Cardiac muscle cell (in vitro differentiated cells and primary cell): ENCODE results near the gene ANKRD33B. TPM values are rescaled to one million over a fixed set of nuclear protein-coding genes. Genes with fewer than 3 reads are reported as not detected.
A peak's percentile ranks its signal among the peaks of the same experiment; 100 is the strongest.

Experiments used
- DNase-seq, 2 donors: peaks; one replicate each; pipeline versions ENCODE4 v3.0.0 to v3.0.0-alpha.2; 2010 to 2017; ENCODE audit warnings: low read depth in 1 of 2, low spot score in 1 of 2
- H3K27ac ChIP-seq: fragments of 200-600 bp; sonication (generic); 2 replicates; pipeline ENCODE4 v1.5.1; 2016
- H3K27me3 ChIP-seq: fragments of 200-600 bp; sonication (generic); 2 replicates; pipeline ENCODE4 v1.6.0; 2016; ENCODE audit warnings: control low read depth
- H3K36me3 ChIP-seq: fragments of 200-600 bp; sonication (generic); 2 replicates; pipeline ENCODE4 v1.5.1; 2016; ENCODE audit warnings: control low read depth
- H3K4me1 ChIP-seq: fragments of 200-600 bp; sonication (generic); 2 replicates; pipeline ENCODE4 v1.8.1; 2017; ENCODE audit warnings: low read depth, mild to moderate bottlenecking, mixed run types
- H3K4me3 ChIP-seq: fragments of 200-600 bp; sonication (generic); 2 replicates; pipeline ENCODE4 v1.5.1; 2016; ENCODE audit warnings: mild to moderate bottlenecking
- H3K9me3 ChIP-seq: fragments of 200-600 bp; sonication (generic); 2 replicates; pipeline ENCODE4 v1.5.1; 2017; ENCODE audit warnings: low read depth, mild to moderate bottlenecking, control low read depth
- polyA plus RNA-seq: library from polyadenylated mRNA; unstranded; fragments of >200 nt; fragmentation: Nextera tagmentation; extraction: Ambion mirVana; gene quantifications from 2 replicates; pipeline ENCODE4 v1.2.1, GENCODE V29; 2016
- total RNA-seq: library from RNA; depleted of rRNA; stranded (reverse); fragments of >200 nt; gene quantifications from 2 replicates; pipeline ENCODE4 v1.2.3, GENCODE V29; 2016
- TF ChIP-seq, protein P1 (sequence below): IDR thresholded peaks from 2 replicates; pipeline ENCODE4 v1.5.1; 2012; ENCODE audit warnings: low read depth, mild to moderate bottlenecking, low read length

ANKRD33B gene
- total and polyA plus RNA-seq, 2 experiments from 2014 or later, result 5.7 to 14.8 TPM

DNA sequence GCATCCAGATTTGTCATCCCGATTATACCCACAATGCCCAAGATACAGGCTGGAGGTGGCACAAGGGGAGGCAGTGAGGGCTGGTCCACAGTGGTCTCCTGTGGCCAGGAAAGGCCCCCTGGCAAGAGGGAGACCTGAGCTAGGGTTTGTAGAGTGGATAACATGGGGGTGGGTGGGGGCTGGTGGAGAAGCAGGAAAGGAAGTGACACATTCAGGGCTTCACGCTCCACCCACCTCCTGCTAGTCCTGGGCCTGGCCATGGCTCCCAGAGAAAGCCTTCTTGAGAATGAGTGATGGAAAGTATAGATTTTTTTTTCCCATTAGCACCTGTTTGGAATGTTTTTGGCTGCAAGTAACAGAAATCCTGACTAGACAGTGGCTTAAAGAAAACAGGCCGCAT lies 81.3 kb downstream of the ANKRD33B start:
- no peaks in the 10 kb centered on the region for H3K4me1 ChIP-seq
- H3K27me3 ChIP-seq, result no peaks in the 10 kb centered on the region
- no peak overlapping the region for H3K27ac ChIP-seq
- peaks cover under 1% of the 10 kb centered on the region for H3K36me3 ChIP-seq
- no peak overlapping the region for H3K4me3 ChIP-seq
- TF ChIP-seq, protein P1, sequence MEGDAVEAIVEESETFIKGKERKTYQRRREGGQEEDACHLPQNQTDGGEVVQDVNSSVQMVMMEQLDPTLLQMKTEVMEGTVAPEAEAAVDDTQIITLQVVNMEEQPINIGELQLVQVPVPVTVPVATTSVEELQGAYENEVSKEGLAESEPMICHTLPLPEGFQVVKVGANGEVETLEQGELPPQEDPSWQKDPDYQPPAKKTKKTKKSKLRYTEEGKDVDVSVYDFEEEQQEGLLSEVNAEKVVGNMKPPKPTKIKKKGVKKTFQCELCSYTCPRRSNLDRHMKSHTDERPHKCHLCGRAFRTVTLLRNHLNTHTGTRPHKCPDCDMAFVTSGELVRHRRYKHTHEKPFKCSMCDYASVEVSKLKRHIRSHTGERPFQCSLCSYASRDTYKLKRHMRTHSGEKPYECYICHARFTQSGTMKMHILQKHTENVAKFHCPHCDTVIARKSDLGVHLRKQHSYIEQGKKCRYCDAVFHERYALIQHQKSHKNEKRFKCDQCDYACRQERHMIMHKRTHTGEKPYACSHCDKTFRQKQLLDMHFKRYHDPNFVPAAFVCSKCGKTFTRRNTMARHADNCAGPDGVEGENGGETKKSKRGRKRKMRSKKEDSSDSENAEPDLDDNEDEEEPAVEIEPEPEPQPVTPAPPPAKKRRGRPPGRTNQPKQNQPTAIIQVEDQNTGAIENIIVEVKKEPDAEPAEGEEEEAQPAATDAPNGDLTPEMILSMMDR, result no peak
- DNase-seq, result no peak
- H3K9me3 ChIP-seq, result no peaks in the 10 kb centered on the region

DNA sequence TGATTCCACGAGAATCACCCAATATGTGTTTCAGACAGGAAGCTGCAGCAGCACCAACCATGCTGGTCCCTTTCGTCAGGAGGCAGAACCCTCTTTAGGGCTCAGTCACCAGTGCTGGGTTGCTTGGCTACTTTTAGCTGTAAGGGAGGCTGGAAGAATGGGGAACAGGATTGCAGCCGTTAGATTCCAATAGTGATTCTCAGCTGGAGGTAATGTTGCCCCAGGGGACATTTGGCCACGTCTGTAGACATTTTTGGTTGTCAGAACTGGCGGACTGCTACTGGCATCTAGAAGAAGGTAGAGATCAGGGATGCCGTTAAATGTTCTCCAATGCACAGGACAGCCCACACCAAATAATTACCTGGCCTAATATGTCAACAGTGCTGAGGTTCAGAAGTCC lies 81.8 kb downstream of the ANKRD33B start:
- DNase-seq, result no peak
- Histone ChIP-seq H3K4me1 (no peaks in the 10 kb centered on the region), H3K27ac (no peak overlapping the region), H3K9me3 (no peaks in the 10 kb centered on the region), H3K4me3 (no peak overlapping the region), H3K36me3 (peaks cover 5% of the 10 kb centered on the region), H3K27me3 (no peaks in the 10 kb centered on the region)
- TF ChIP-seq, protein P1, result no peak

DNA sequence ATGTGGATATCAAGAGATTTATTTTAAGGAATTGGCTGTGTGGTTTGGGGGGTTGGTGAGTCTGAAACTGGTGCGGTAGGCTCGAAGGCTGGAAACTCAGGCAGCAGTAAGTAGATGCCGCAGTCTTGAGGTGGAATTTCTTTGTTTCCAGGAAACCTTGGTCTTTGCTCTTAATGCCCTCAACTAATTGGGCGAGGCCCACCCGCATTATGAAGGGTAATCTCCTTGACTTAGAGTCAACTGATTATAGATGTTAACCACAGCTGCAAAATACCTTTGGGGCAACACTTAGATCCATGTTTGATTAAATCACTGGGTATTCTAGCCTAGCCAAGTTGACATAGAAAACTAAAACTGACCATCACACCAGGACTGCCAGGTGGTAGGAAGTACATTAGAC lies 83.8 kb downstream of the ANKRD33B start:
- Histone ChIP-seq H3K9me3 (no peaks in the 10 kb centered on the region), H3K27me3 (no peaks in the 10 kb centered on the region), H3K4me3 (no peak overlapping the region), H3K27ac (no peak overlapping the region), H3K36me3 (peaks cover 5% of the 10 kb centered on the region), H3K4me1 (no peaks in the 10 kb centered on the region)
- TF ChIP-seq, protein P1, result no peak
- no peak for DNase-seq

DNA sequence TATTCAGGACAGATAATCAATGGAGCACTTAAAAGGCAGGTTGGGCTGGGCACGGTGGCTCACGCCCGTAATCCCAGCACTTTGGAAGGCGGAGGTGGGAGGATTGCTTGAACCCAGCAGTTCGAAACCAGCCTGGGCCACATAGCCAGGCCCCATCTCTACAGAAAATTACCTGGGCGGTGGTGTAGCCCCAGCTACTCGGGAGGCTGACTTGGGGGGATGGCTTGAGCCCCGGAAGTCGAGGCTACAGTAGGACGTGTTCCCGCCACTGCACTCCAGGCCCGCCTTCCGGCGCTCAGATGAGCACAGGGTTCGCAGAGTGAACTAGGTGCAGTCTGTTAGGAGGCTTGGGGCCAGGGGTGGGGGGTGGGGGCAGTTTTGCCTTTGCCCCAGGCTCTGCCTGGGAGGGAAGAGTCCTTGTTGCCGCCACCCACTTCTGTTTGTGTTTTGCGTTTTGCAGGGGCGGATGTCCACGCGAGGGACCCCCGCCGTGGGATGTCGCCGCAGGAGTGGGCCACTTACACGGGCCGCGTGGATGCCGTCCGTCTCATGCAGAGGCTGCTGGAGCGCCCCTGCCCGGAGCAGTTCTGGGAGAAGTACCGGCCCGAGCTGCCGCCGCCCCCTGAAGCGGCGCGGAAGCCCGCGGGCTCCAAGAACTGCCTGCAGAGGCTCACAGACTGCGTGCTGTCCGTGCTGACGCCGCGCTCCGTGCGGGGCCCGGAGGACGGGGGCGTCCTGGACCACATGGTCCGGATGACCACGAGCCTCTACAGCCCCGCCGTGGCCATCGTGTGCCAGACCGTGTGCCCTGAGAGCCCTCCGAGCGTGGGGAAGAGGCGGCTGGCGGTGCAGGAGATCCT lies 85.2 kb downstream of the ANKRD33B start:
- TF ChIP-seq, protein P1, result no peak
- H3K4me3 ChIP-seq, result no peak overlapping the region
- no peaks in the 10 kb centered on the region for H3K4me1 ChIP-seq
- H3K27me3 ChIP-seq, result no peaks in the 10 kb centered on the region
- peaks cover 5% of the 10 kb centered on the region for H3K36me3 ChIP-seq
- H3K9me3 ChIP-seq, result no peaks in the 10 kb centered on the region
- DNase-seq, result no peak
- H3K27ac ChIP-seq, result no peak overlapping the region

DNA sequence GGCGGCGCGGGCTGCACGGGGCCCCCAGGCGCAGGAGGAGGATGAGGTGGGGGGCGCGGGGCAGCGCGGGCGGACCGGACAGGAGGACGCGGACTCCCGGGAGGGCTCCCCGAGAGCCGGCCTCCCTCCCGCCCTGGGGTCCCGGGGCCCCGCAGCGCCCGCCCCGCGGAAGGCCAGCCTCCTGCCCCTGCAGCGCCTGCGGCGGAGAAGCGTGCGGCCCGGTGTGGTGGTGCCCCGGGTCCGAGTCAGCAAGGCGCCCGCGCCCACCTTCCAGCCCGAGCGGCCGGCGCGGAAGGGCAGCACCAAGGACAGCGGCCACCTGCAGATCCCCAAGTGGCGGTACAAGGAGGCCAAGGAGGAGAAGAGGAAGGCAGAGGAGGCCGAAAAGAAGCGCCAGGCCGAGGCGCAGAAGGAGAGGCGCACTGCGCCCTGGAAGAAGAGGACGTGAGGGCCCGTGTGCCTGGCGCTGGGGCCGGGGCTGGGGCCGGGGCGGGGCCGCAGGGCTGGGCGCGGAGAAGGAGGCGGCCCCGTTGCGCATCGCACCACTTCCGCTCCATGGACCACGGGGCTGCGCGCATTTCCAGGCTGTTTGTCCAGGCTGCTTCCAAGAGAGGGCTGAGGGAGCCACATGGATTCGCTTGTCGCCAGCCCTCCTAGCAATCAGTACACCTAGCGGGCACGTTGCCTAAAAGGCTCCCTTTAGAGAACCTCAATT lies 86.0 kb downstream of the ANKRD33B start:
- H3K27ac ChIP-seq, result no peak overlapping the region
- H3K36me3 ChIP-seq, result peaks cover 5% of the 10 kb centered on the region
- no peaks in the 10 kb centered on the region for H3K27me3 ChIP-seq
- no peaks in the 10 kb centered on the region for H3K4me1 ChIP-seq
- DNase-seq, result peak in 1 of 2 donors; percentile 51
- TF ChIP-seq, protein P1, result no peak
- no peak overlapping the region for H3K4me3 ChIP-seq
- no peaks in the 10 kb centered on the region for H3K9me3 ChIP-seq
